NB4 (cell line): ENCODE results near the gene DHRS2.

Experiments
- POLR2A ChIP-seq: IDR thresholded peaks from 2 replicates; pipeline ENCODE4 v1.6.1; 2011; ENCODE audit warnings: mild to moderate bottlenecking; ENCODE audit not compliant: insufficient read length; ENCODE audit errors: extremely low read depth
- TF ChIP-seq, protein P1 (sequence below): IDR thresholded peaks from one replicate; pipeline ENCODE4 v1.5.1; 2012; ENCODE audit warnings: low read depth, low read length

DNA sequence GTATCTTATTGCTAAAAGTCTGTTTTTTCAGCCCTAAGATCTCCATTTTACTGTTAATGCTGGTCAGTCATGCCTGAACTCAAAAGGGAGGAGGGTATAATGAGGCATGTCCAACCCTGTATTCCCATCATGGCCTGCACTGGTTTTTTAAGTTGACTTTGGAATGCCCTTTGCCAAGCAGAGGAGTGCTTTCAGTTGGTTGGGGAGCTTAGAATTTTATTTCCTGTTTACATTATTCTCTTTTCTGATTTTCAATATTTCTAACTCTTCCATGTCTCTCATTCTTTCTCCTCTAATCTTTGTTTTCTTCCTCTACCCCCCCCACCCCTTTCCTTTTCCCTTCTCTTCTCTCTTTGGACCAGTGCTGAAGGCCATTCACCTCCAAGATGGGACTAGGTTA is 4.9 kb upstream of the DHRS2 start:
- TF ChIP-seq, protein P1, sequence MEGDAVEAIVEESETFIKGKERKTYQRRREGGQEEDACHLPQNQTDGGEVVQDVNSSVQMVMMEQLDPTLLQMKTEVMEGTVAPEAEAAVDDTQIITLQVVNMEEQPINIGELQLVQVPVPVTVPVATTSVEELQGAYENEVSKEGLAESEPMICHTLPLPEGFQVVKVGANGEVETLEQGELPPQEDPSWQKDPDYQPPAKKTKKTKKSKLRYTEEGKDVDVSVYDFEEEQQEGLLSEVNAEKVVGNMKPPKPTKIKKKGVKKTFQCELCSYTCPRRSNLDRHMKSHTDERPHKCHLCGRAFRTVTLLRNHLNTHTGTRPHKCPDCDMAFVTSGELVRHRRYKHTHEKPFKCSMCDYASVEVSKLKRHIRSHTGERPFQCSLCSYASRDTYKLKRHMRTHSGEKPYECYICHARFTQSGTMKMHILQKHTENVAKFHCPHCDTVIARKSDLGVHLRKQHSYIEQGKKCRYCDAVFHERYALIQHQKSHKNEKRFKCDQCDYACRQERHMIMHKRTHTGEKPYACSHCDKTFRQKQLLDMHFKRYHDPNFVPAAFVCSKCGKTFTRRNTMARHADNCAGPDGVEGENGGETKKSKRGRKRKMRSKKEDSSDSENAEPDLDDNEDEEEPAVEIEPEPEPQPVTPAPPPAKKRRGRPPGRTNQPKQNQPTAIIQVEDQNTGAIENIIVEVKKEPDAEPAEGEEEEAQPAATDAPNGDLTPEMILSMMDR = no peak
- no peak for TF ChIP-seq POLR2A
